GM19395 (cell line): Measurements from ENCODE around the gene COX19.
"Not testable (repeated sequence)": the region's sequence is repeated elsewhere in the genome, so short reads cannot be mapped to it uniquely, and the experiment has no call there.

Experiments used
- ATAC-seq: cut with Tn5 transposase; IDR thresholded peaks from one replicate; pipeline ENCODE4 v1.9.1; 2021; ENCODE audit warnings: mild to moderate bottlenecking, moderate library complexity; ENCODE audit not compliant: unreplicated experiment

COX19 gene

DNA sequence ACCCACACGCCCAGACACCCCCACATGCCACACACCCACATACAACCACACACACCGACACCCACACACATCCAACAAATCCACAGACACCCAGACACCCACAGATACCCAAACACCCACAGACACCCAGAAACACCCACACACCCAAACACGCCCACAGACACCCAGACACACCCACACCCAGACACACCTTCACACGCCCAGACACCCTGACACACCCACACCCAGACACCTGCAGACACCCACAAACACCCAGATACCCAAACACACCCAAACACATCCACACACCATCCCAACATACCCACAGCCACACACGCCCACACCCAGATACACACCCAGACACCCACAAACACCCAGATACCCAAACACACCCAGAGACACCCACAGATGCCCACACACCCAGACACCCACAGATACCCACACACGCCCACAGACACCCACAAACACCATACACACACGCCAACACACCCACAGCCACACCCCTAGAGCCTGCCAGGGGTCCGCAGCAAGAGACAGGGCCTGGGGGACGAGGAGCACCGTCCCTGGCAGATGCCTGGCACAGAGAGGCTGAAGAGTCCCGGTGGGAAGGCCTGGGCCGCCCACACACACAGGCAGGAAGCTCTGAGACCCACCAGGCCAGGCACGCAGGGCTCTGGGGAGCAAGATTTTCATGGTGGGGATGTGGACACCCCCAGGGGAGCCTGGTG is 36.1 kb upstream of the COX19 start:
- no peak for ATAC-seq

DNA sequence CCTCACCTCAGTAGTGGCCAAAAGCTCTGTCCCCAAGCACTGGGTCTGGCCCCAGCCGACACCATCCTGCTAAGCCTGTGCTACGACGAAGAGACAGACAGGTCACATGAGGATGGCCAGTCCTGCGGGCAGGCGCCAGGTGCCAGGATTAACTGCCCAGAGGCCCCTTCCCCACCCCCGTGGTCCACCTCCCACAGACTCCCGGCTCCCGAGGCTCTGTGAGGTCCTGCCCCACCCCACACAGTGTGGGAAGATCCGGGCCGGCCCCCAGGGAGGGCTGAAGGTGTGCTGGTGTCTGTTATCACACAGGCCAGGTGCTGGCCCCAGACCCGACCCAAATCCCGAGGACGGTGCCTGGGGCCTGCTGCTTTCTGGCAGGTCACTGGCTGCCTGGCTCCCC is 34.9 kb upstream of the COX19 start:
- ATAC-seq = no peak

DNA sequence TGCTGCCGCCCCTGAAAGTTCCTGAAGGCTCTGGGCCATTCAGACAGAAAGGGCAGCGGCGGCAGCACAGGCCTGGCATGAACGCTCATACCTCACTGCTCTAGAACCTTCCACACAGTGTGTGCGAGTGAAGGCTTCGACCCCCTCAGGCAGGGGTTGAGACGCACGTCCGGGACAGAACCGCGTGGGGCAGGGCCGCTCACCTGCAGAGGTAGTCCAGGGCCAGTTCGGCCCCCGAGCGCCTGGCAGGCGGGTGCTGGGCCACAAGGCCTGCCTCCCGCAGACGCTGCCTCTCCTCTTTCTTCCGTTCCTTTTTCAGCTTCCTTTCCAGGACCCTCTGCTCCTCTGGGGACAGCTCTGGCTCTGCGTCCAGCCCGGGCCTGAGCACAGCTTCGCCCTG is 34.4 kb upstream of the COX19 start:
- no peak for ATAC-seq

DNA sequence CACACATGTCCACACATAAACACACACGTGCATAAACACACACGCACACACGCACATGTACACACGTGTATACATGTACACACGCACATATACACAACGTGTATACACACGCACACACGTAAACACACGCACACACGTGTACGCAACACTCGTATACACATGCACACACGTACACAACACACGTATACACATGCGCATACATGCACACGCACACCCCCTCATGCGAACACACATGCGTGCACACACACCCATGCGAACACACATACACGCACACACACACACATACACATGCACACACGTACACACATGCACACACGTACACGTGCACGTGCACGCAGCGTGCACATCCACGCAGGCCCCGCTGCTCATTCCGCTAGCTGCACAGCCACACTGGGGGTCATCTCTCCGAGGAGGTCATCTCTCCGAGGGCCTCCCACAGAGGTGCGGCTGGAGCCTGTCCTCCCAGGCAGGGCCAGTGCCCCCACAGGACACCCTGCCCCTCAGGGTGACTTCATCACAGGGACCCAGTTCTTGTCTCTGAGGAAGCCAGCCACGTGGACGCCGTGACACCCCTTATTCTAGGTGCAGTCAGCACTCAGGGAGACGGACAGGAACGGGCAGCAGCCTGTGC is 33.5 kb upstream of the COX19 start:
- ATAC-seq = no peak

DNA sequence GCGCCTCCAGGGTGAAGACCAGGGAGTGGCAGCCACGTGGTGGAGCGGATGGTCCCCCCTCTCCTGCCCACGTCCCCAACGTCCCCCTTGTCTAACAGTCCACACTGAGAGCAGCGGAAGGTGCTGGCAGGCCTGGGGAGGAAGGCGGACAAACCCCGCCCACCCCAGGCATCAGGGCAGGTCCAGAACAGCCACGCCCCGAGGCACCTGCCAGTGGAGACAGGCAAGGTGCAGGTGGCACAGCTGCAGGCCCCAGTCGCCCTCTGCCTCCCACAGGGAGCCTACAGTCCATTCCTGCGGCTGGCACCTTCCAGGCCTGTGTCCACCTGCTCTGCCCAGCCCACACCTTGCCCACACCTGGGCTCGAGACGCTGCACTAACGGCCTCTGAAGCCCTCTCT is 32.6 kb upstream of the COX19 start:
- ATAC-seq = no peak

DNA sequence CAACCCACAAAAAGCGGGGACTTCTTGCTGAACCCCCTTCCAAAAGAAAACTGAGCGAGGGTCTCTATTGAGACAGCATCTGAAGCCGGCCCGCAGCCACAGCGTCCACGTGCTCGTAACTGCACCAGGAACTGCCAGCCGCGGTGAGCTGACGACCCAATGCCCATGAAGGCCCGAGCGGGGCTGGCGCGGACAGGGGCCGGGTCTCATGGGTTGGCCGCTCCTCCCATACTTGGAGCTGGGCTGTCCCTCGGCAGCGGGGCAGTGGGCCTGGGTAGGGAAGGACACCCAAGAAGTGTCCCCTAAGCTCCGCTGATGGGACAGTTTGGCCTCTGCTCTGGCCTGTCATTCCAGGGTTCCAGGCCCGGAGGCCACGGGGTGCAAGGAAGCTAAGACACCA is 30.0 kb upstream of the COX19 start:
- no peak for ATAC-seq

DNA sequence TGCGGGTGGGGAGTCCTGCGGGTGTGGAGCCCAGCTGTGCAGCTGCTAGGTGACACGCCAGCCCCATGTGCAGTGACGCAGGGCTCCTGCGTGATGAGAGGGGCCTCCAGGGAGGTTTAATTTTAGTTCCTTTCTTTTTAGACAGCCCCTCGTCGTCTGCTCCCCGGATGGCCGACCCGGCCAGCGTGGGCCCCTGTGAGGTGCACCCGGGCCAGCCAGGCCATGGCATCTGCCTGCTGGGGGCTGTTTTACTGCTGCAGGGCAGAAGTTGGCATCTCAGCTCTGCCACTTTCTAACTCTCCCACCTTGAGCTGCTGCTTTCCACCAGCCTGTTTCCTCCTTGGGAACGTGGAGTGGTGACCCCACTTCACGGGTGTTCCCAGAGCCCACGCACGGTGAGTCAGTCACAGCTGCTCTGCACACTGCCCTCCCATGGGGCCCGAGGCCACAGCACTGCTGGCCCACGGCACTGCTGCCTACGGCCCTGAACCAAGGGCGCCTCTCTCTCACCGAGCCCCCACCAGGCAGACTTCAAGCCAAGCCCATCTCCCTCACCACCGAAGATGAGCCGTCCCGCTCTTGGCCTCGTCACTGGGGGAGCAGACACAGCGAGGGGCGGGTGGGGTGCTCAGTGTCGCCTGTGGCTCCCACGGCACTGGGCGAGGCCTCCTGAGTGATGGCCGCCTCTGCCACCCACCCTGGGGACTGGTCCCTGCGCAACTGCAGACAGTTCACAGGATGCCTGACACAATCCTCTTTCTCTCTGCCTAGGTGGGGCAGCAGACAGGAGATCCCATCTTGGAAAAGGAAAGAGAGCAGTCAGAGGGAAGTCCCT is 28.9 kb upstream of the COX19 start:
- no peak for ATAC-seq

DNA sequence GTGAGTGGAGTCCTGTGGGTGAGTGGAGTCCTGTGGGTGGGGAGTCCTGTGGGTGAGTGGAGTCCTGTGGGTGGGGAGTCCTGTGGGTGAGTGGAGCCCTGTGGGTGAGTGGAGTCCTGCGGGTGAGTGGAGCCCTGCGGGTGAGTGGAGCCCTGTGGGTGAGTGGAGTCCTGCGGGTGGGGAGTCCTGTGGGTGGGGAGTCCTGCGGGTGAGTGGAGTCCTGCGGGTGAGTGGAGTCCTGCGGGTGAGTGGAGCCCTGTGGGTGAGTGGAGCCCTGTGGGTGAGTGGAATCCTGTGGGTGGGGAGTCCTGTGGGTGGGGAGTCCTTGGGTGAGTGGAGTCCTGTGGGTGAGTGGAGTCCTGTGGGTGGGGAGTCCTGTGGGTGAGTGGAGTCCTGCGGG is 27.1 kb upstream of the COX19 start:
- ATAC-seq = not testable (repeated sequence)

DNA sequence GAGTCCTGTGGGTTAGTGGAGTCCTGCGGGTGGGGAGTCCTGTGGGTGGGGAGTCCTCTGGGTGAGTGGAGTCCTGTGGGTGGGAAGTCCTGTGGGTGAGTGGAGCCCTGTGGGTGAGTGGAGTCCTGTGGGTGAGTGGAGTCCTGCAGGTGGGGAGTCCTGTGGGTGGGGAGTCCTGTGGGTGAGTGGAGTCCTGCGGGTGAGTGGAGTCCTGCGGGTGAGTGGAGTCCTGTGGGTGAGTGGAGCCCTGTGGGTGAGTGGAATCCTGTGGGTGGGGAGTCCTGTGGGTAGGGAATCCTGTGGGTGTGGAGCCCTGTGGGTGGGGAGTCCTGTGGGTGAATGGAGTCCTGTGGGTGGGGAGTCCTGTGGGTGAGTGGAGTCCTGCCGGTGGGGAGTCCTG is 26.7 kb upstream of the COX19 start:
- not testable (repeated sequence) for ATAC-seq

DNA sequence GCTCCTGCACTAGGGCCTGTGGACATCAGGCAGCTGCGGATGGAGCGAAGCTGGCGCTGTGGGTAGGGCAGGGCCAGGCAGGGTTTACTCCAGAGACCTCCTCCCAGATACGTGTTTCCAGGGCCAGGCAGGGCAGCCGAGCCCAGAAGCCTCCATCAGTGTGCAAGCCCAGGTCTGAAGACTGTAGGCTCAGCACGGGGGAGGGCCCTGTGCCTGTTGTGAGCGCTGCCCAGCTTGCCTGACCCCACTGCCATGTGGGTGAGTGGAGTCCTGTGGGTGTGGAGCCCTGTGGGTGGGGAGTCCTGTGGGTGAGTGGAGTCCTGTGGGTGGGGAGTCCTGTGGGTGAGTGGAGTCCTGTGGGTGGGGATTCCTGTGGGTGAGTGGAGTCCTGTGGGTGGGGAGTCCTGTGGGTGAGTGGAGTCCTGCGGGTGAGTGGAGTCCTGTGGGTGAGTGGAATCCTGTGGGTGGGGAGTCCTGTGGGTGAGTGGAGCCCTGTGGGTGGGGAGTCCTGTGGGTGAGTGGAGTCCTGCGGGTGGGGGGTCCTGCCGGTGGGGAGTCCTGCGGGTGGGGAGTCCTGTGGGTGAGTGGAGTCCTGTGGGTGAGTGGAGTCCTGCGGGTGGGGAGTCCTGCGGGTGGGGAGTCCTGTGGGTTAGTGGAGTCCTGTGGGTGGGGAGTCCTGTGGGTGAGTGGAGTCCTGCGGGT is 25.9 kb upstream of the COX19 start:
- ATAC-seq = not testable (repeated sequence)

DNA sequence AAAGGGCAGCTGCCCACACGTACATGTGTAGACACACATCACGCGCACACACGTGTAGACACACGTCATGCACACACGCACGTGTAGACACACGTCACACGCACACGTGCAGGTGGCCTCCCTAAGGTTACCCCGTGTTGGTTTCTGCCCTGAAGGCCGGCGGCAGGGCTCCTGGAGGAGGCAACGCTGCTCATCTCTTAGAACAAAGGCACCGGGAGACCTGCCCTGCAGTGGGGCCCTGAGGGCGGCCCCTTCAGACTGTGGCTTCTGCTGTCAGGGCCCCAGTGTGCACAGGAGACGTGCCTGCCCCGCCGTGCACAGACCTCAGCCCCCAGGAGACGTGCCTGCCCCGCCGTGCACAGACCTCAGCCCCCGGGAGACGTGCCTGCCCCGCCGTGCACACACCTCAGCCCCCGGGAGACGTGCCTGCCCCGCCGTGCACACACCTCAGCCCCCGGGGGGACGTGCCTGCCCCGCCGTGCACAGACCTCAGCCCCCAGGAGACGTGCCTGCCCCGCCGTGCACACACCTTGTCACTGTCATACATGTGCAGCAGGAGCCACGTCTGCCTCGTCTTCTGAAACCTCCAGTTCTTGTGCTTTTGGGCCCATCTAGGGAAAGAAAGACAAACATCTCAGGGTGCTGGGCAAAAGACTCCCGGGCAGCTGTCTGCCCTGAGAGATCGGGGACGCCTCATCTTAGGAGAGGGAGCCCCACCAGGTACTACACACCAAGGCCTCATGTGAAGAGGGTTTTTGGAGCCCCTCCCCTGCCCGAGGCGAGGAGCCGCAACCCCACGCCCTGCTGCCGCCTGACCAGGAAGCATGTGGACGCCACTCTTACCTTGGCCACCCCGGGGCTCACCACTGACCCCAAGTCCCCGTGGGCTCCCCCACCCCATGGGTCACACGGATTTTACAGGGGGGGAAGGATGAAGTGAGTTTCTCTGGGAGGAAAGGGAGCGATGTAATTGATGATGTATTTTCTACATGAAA is 24.9 kb upstream of the COX19 start:
- ATAC-seq = no peak

DNA sequence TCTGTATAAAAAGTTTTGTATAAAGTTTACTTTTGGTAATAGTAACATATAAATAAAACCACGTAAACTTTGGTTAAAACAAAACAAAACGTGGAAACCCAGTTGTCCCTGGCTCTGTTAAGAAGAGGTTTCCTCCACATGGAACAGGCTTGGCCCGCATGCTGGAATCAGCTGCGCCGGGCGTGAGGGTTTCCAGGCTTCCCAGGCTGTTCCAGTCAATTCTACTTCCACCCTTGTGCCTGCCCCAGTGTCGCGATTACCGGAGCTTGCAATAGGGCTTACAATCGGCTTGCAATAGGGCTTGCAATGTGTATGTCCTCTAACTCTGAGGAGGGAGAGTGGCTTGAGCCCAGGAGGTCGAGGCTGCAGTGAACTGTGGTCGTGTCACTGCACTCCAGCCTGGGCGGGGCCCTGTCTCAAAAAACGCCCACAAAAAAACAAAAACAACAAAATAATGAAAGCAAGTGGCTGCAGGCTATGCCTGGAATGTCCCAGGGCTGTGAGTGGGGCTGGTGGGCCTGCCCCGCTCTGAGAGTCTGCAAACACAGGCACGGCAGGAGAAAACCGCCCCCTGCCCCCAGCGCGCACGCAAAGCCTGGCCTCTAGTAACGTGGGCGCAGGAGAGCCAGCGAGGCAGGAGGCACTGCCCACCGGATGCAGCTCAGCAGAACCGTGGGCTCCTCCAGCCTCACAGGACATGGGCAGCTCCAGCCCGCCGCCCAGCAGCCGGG is 24.0 kb upstream of the COX19 start:
- no peak for ATAC-seq

DNA sequence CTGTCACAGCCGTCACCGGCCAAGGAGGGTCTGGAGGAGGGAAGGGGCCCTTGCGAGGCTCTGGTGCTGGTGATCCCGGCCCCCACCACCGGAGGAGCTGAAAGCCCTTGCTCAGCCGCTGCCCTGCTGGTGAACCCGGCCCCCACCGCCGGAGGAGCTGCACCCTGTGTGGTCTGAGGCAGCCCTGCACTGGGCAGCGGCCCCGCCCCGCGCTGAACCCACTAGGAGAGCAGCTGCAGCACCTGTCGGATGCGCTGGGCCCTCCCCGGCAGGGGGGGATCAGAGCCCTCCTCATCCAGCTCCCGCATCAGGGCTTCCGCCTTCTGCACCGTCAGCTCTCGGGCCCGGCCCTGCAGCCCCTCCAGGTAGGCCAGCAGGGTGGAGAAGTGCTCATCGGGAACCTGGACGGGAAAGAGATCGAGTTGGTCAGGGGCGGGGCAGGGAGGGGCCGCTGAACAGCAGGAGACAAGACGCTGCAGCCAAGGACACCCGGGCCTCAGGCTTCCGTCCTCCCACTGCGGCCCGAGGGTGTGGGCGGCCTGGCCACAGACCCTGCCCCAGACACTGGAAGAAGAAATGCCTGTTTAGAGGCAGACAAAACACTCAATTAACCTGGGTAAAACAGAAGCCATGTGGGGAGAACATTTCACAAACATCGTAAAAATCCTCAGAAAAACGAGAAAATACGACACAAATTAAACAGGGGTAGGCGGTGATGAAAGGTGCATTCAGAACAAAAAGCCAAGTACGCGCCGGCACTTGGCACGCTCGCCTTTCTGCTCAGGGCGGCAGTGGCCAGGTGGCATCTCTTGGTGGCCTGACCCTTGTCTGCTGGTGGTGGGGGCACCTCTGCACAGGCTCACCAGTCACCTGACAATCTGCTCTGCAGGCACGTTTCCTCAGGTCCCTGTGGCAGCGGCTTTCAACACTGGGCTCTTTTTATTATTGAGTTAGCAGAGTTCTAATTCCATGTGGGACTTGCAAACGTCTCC is 22.4 kb upstream of the COX19 start:
- no peak for ATAC-seq

DNA sequence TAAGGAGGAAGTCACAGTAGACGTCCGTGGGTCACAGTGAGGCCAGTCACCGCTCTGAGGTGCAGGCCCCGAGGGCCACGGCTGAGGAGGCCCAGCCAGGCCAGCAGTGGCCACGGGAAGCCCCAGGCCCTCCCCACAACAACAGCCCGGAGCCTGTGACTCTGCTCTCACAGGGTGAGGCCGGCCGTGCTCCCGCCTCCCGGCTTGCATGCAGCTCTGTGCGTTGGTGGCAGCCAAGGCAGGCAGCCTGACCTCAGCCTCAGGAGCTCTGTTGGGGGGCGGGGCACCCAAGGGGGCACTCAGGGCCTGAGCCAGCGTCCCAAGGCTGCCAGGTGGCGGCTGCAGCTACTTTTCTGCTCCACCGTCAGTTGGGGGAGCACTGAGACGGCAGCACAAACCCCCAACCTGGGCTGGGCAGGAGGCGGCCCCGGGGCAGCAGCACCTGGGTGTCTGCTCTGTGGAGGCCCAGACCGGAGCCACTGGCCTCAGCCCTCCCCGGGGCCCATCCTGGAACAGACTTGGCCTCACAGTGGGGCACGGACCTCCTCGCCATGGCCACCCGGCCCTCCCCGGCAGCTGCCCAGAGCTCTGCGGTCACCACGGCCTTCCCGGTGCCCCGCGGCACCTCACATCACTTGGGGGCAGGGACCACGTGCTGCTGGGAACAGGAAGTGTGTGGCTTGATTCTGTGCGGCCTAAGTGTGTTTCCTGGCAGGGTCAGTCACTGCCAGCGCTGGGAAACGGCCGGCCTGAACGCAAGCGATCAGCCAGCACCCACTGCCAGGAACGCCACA is 20.9 kb upstream of the COX19 start:
- no peak for ATAC-seq

DNA sequence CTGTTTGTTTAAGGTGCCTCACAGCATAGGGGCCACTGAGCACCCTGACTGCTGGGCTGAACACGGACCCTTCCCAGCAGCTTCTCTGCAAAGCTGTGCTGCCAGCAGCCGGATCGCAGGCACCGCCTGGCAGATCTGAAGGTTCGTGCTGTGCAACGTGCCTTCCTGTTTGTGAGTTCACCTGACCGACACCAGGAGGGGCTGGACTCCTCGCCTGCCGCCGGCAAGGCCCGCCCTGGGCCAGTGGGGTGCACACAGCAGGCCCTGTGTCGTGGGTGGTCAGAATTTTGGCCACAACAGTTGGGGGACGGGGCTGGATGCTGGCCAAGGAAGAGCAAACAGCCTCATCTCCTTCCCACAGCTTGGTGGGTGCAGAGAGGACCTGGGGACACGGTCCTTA is 20.2 kb upstream of the COX19 start:
- no peak for ATAC-seq

DNA sequence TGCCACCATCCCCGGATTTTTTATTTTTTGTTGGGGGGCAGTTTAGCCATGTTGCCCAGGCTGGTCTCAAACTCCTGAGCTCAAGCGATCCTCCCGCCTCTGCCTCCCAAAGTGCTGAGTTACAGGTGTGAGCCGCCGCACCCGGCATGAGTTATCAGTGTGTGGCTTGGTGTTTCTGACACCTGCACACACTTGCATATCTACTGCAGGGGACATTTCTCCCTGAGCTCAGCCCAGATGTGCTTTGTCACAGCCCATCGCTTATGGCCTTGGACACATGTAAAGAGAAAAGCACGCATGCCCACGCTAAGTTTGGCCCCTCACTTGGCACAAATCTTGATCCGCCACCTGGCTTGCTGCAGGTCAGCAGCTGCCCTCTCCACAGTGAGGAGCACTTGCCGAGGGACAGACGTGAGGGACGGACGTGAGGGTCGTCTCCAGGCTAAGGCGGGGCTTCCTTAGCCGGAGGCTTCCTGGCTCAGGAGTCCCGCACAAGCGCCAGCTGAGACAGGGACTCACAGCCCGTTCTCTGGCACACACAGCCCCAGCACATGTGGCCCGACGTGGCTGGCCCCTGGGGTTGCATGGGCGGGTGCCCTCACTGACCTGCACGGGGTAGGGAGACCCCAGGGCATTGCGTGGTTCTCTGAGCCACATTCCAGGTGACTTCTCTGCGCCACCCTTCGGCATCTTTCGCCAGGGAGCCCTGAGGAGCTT is 19.4 kb upstream of the COX19 start:
- ATAC-seq = no peak
